ENCODE data around the gene RELL1.
"Not testable (repeated sequence)": the region's sequence is repeated elsewhere in the genome, so short reads cannot be mapped to it uniquely, and the experiment has no call there.

The RELL1 gene

GRCh38 chr4:37693030-37693429 is 6.9 kb upstream of the RELL1 start:
- DNase-seq (ENCODE audit: low spot score), result no peak

GRCh38 chr4:37690976-37691375 is 4.8 kb upstream of the RELL1 start:
- DNase-seq (ENCODE audit: low spot score), result no peak

- DNase-seq (ENCODE audit: low spot score), result no peak
Measured at GRCh38 chr4:37689353-37690095, 3.3 kb upstream of the RELL1 start.

GRCh38 chr4:37687681-37688080 is 1.5 kb upstream of the RELL1 start:
- DNase-seq (ENCODE audit: low spot score), result no peak

GRCh38 chr4:37687194-37687562 is 1.0 kb upstream of the RELL1 start:
- DNase-seq (ENCODE audit: low spot score), result no peak

- DNase-seq (ENCODE audit: low spot score), result no peak
Measured at GRCh38 chr4:37685823-37686372, 278 bp downstream of the RELL1 start.

GRCh38 chr4:37685161-37685822 is 884 bp downstream of the RELL1 start:
- DNase-seq (ENCODE audit: low spot score), result no peak

GRCh38 chr4:37684154-37684553 is 2.0 kb downstream of the RELL1 start:
- no peak for DNase-seq (ENCODE audit: low spot score)

- DNase-seq (ENCODE audit: low spot score), result no peak
Measured at GRCh38 chr4:37682701-37683401, 3.3 kb downstream of the RELL1 start.

GRCh38 chr4:37680089-37680488 is 6.1 kb downstream of the RELL1 start:
- no peak for DNase-seq (ENCODE audit: low spot score)

GRCh38 chr4:37679301-37679700 is 6.9 kb downstream of the RELL1 start:
- DNase-seq (ENCODE audit: low spot score), result no peak

GRCh38 chr4:37678624-37679023 is 7.6 kb downstream of the RELL1 start:
- DNase-seq (ENCODE audit: low spot score), result no peak

GRCh38 chr4:37675587-37676290 is 10.4 kb downstream of the RELL1 start:
- DNase-seq (ENCODE audit: low spot score), result no peak

- no peak for DNase-seq (ENCODE audit: low spot score)
Measured at GRCh38 chr4:37674439-37674838, 11.7 kb downstream of the RELL1 start.

GRCh38 chr4:37673538-37674192 is 12.5 kb downstream of the RELL1 start:
- DNase-seq (ENCODE audit: low spot score), result no peak

- no peak for DNase-seq (ENCODE audit: low spot score)
Measured at GRCh38 chr4:37671072-37671471, 15.1 kb downstream of the RELL1 start.

GRCh38 chr4:37670249-37670648 is 15.9 kb downstream of the RELL1 start:
- DNase-seq (ENCODE audit: low spot score), result no peak

- DNase-seq (ENCODE audit: low spot score), result not testable (repeated sequence)
Measured at GRCh38 chr4:37669124-37669523, 17.1 kb downstream of the RELL1 start.

GRCh38 chr4:37667197-37668100 is 18.7 kb downstream of the RELL1 start:
- no peak for DNase-seq (ENCODE audit: low spot score)

- DNase-seq (ENCODE audit: low spot score), result no peak
Measured at GRCh38 chr4:37666625-37667071, 19.5 kb downstream of the RELL1 start.
